HG02943 (cell line): Measurements from ENCODE around the gene KIF25.
"Not testable (repeated sequence)": the region's sequence is repeated elsewhere in the genome, so short reads cannot be mapped to it uniquely, and the experiment has no call there.

ENCODE experiments used
- ATAC-seq: cut with Tn5 transposase; IDR thresholded peaks from one replicate; pipeline ENCODE4 v1.9.1; 2021; ENCODE audit warnings: mild to moderate bottlenecking, low read depth, moderate library complexity; ENCODE audit not compliant: unreplicated experiment

The KIF25 gene

DNA sequence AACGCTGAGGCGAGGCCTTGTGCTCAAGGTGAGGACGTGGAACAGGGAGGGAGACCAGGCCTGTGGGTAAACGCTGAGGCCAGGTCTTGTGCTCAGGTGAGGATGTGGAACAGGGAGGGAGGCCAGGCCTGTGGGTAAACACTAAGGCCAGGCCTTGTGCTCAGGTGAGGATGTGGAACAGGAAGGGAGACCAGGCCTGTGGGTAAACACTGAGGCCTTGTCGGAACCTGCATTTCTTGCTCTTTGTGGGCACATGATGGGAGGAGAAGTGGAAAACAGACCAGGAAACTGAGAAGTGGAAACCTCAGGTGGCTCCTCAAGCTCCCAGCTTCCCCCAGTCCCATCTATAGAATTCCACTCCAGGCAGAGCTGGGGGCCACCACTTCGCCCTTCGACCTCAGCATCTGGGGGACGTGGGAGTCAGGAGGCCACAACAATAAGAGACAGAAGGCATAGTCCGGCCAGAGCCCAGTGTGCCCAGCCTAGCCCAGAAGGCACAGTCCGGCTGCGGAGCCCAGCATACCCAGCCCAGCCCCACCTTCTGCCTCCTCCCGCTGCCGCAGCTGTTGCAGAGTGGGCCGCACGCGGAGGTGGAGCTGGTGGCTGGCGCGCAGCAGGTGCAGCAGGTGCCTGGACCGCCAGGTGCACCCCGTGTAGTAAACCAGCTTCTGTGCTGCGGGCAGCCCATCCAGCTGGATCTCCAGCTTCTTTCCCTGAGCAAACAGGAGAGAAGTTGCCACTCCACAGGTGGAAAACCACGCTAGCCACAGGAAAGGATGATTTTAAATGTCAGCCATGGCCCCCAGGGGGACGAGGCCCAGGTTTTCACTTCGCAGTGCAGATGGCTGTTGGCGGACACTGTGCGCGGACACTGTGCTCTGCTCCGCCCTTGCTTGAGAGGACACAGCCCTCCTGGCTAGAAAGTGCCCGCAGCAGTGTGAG is 64.1 kb downstream of the KIF25 start:
- no peak for ATAC-seq

DNA sequence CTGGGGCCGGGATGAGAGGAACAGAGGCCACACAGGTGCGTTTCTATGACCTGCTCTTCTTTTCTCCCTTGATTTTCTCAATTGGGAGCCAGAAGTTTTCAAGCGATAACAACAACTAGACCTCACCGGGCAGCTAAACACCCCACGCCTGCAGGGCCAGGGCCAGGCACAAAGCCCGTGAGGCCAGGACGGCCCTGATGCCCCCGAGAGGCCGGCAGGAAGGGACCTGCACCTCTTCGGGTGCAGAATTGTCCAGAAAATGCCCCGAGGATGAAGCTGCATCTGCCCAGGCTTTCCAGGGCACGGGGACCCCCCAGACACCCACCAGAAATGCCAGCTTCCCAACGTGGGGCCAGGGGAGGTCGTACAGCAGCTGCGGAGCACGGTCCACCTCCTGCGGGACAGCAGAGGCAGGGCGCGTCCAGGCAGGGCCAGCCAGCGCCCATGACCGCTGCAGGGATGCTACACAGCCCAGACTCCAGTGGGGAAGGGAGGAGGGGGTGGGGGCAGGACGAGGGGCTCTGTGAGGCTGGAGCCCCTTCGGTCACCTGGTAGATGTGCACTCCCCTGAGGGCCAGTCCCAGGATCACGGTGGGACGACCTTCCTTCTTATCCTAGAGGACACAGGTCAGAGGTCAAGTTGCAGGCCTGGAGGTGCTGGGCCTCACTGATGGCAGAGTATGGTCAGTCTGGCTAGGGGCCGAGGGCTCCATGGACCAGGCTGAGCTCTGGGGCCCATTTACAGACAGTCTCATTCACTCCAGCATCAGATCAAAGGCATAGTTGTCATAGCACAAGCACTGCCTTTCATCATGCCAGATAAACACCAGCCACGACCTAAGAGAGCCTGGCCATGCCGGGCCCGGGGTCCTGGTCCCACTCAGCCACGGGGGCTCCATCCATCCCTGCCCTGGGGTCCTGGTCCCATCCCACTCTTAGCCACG is 65.1 kb downstream of the KIF25 start:
- ATAC-seq = no peak

DNA sequence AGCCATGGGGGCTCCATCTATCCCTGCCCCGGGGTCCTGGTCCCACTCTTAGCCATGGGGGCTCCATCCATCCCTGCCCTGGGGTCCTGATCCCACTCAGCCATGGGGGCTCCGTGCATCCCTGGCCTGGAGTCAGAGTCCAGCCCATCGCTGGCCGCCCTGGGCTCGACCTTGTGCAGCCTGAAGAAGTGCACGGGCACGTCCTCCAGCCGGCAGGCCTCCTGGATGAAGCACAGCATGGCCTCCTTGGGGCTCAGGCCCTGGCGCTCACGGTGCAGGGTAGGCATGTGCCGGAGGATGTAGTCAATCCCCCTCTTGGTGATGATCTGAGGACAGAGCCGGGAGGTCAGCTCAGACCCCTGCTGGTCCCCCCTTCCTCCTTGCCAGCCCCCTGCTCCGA is 66.0 kb downstream of the KIF25 start:
- no peak for ATAC-seq

DNA sequence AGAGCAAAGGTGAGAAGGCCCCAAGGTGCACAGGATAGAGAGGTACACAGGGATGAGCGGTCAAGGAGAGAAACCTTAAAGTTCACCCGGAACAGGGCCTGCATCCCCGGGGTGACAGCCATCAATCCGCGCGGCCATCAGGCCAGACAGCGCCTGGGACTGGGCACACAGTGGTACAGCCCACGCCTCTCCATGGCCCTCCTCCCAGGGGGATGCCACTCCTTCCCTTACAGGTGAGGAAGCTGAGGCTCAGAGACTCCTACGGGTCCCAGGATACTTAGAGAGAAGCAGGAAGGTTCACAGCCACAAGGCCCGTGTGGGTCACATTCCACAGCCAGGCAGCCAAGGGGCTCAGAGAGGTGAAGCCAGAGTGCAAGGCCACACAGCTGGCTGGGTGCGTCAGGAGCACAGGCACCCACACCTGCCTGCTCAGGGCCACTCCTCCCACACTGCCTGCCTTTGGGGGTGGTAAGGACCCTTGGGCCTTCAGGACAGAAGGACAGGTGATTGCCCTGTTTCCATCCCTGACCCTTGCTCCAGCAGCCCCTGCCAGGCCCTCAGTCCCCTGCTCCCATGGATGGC is 66.8 kb downstream of the KIF25 start:
- ATAC-seq = no peak

DNA sequence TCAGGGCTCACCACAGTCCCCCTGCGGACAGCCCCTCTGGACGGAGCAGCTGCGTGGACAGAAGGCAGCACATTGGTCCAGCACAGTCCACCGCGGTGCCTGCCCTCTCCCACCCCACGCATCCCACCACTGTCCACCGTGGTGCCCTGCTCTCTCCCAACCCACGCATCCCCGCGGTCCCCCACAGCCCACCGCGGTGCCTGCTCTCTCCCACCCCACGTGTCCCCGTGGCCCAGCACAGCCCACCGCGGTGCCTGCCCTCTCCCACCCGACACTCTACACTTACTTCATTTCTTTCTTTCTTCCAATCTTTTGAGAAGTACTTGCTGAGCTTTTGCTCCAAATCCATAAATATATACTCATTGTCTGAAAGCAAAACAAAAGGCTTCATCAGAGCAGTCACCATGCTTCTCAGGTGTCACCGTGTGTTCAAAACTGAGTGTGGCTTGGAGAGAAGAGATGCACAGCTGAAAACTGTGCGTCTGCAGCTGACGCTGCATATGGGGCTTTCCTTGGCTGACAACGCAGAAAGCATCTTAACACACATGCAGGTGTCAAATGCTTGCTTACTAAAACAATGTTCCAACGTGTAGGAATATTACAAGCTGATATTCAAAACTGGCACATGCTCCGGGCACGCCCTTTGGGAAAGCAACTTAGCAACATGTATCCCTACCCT is 69.7 kb downstream of the KIF25 start:
- ATAC-seq = no peak

DNA sequence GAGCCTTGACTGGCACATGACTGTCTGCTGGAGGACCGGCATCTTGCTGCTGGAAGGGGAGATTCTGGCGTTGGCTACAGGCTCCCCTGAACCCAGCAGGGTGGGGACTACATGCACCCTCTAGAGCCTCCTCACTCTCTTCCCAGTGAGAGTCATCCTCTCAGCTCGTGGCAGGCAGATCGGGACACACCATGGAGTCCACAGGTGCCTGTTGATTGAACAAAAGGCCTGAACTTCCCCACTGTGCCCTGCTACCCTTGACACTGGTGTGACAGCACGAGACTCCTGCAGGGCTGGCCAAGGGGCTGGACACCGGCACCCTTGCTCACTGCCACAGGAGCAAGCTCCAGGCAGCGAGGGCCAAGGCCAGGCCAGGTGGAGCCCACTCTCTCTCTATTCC is 73.3 kb downstream of the KIF25 start:
- ATAC-seq = no peak

DNA sequence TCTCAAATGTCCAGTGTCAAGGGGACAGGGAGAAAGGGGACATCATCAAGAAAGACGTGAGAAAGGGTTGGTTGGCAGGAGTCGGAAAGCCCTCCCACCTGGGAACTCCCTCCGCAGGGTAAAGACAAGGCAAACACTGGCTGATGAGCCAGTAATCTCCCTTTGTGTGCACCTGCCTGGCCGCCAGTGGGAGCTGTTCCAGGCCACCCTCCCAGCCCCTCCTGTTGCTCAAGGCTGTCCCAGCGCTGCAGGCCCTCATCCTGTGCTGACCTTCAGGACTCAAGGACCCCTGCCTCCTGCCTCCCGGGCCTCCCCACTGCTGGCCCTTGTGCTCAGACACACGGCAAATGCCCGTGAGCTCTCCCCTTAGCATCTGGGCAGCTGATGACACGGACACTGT is 74.1 kb downstream of the KIF25 start:
- ATAC-seq = no peak

DNA sequence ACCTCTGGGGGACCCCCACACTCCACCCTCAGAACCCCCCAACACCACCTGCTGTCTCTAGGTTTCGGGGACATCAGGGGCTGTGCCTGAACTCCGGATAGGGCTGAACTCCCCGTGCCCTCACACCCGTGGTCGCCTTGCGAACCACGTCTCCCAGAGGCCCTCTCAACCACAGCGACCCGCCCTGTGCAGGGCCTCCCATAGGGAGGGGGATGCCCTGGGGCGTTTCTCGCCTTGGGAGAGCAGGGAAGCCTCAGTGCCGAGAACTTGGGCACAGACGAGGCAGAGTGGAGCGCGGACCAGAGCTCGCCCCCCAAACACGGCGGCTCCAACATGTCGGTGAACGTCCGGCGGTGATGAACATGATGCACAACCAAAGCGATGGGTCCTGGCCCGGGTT is 74.8 kb downstream of the KIF25 start:
- ATAC-seq = no peak

DNA sequence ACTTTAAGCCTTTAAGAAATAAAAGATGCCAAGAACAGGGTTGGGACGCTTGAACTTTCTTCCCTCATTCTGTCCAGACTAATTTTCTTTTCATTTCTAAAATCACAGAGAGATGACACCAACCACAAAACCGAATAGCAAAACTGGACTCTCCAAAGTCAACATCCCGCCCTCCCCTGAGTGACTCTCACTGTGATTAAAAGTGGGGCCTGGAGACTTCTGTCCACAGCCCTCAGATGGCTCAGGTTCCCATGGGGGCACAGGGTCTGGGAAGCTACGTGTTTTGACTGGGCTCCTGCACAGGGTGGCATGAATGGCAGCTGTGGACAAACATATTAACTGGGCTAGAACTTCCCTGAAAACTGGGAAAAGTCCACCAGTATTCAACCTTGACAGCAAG is 75.3 kb downstream of the KIF25 start:
- ATAC-seq = no peak

DNA sequence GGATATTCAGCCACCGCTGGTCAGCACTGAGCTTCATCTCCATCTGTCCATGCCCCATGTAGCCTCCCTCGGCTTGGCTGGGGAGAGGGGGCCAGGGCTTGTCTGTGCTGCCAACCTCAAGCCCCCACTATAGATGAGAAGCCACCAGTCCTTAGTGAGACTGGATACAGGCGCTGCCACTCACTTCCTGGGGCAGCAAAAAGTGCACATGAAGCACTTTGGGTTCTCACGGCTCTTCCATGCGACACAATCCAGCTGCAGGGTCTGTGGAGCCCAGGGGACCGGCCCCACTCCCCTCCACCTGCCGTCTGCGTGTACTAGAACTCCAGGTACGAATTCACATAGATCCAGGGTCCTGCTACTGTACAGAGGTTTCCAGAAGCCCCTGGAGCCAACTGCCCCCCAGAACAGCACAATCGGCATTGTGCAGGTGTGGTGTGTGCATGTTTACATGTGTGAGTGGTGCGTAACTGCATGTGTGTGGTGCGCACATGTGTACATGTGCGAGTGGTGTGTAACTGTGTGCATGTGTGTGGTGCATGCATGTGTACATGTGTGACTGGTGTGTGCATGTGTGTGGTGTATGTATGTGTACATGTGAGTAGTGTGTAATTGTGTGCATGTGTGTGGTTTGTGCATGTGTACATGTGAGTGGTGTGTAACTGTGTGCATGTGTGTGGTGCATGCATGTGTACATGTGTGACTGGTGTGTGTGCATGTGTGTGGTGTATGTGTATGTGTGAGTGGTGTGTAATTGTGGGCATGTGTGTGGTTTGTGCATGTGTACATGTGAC is 76.7 kb downstream of the KIF25 start:
- no peak for ATAC-seq

DNA sequence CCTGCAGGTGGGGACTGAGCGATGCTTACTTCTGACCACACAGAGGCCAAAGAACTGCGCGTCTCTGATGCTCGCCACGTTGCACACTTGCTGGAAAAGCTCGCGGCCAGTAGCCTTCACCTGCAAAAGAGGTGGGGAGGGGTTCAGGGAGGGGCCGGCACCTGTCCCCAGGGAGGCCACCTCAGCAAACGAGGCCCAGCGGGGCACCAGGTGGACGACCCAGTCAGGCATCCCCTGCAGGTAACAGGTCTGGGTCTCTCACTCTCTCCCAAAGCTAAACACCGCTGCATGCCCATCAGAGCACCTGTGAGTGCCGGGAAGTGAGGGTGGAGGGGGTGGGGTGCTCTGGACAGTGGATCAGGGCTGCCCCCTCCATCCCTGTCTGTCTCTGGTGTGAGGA is 77.7 kb downstream of the KIF25 start:
- ATAC-seq = no peak

DNA sequence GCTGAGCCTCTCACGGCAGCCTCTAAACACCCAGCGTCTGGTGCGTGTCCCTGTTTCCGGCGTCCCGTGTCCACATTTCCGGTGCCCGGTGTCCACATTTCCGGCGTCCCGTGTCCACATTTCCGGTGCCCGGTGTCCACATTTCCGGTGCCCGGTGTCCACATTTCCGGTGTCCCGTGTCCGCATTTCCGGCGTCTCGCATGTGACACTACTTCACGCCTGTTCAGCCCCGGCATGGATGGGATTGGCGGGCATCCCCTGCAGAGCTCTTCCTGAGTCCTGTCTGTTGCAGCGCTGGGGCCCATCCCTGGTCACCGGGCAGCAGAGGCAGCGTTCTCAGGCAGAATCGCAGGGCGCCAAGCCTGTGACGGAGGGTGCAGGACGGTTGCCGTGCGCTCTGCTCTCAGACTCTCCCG is 78.3 kb downstream of the KIF25 start:
- no peak for ATAC-seq

DNA sequence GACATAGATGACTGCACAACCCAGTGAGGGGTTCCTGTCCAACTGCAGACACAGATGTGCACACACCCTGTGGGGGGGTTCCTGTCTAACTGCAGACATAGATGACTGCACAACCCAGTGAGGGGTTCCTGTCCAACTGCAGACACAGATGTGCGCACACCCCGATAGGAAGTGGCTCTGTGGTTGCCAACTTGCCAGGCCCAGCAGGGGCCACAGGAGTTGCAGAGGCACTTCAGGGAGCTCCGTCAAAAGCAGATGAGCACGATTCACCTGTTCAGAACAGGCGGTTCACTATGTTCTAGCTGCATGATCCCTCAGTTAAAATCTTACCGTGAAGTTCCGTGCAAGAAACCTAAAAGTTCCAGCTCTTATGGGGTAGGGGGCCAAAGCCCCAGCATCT is 79.9 kb downstream of the KIF25 start:
- ATAC-seq = not testable (repeated sequence)

DNA sequence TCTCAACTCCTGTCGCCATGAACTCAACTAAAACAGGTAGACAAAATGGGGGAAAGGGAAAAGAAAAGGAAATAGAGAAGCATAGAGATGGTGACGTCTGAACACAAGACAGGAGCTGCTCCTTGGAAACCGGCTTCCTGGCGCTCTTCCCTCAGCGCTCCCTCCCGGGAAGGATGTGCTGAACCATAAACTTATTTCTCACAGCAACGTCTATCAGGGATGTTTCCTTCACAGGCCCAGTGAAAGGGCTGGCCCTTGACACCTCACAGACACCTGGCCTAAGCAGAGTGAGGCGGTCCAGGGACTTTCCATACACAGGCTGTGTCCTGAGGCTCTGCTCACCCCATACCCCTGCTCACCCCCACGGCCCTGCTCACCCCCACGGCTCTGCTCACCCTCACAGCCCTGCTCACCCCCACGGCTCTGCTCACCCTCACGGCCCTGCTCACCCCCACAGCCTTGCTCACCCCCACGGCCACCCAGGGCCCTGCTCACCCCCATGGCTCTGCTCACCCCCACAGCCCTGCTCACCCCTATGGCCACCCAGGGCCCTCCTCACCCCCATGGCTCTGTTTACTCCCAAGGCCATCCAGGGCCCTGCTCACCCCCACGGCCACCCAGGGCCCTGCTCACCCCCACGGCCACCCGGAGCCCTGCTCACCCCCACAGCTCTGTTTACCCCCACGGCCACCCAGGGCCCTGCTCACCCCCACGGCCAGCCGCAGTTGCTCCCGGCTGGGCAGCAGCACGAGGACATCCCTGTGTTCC is 80.9 kb downstream of the KIF25 start:
- no peak for ATAC-seq

DNA sequence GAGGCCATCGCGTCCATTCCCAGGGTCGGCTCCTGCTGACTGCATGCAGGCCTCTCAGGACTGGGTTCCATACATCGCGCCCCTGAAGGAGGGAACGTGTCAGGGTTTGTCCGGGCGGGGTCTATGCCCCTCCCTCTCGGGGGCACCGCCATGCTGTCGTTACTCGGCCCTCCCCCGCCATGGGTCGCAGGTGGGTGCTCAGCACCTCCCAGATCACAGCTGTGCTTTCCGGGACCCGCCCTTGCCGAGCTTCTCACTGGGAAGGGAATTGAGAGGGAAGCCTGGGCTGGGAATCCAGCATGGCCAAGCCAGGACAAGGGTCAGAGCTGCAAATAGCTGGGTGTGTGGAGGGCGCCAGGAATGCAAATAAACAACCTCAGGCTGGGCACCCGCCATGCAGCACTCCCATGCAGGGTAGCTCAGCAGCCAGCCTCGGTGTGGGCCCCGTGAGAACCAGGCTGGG is 81.5 kb downstream of the KIF25 start, which contains the start of gene FRMD1:
TSS of gene FRMD1 (minus strand) at position 270 of the 463 bp plus-strand sequence. CDS start at position 152, 118 bp downstream.
- ATAC-seq = no peak

DNA sequence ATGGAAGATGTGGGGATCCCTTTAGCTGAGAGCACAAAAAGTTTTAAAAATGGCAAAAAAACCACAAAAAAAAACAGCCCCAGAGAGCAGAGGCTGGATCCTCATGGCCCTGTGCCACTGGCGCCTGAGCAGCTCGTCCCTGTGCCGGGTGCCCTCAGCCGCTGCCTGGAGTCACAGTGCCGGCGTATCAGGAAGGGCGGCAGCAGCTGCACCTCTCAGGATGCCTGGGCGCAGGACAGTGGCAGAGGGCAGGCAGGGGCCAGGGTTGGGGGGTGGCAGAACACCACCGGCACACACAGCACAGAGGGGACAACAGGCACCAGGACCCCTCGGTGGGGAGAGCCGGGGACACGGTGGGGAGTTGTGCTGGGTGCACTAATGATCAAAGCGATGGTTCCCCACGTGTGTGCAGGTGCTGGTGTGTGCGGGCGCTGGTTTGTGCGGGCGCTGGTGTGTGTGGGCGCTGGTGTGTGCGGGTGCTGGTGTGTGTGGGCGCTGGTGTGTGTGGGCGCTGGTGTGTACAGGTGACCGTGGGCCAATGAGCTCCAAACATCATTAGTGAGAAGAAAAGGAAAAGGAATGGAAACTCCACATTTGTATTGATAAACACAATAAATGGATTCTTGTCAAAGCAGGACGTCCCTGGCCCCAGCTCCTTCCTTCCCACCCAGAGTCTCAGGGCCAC is 83.1 kb downstream of the KIF25 start:
- ATAC-seq = no peak

DNA sequence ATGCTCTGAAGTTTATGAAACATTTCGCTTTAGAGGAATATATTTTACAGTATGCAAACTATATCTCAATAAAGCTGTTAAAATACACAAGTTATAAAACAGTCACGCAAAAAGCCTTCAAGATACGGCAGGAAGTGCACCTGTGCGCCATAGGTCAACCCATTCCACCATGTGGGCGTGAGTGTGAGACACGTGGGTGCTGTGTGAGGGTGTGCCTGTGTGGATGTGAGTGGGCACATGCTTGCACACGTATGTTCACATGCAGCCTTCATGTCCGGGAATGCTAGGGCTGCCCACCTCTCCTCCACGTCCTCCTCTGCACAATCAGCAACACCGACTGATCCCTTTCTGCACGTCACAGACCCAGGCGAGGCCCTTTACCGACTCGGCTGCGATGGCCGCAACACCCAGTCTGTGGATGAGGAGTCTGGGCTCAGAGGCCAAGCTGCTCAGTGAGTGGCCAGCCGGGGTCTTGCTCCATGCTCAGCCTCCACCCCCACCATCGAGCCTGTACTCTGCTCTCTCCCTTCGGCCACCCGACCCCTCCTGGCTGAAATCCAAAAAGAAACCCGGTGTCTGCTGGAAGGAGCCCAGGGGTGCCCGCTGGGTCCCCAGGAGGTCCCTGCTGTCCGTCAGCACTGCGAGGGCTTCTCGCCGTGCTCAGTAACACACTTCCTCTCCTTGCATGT is 84.5 kb downstream of the KIF25 start:
- no peak for ATAC-seq
